DMS153 treated with DMSO at 0.1 percent for 48 hours (cell line): ENCODE measurements around the gene BTF3.

Experiments
- DNase-seq: peaks from one replicate; lab custom pipeline; 2025; ENCODE audit not compliant: unreplicated experiment; lab: John Stamatoyannopoulos, UW

The BTF3 gene

DNA sequence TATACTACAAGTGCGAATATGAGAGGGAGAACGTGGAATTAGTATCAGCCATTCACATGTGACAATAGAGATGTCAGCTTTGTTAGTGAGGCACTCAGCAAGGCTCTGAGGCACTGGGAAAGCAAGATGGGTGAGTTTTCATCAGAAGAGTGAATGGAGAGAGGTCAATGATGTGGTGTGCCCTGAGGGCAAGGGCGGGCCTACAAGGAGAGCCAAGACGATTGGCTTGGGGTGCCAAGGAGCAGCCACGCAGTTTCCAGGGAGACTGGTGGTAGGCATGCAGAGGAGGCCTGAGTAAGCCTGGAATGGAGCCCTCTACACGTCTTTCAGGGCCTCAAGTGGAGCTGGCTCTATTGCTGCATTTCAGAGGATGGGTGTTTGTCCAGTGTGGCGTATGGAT lies 24.7 kb downstream of the BTF3 start:
- DNase-seq = no peak

DNA sequence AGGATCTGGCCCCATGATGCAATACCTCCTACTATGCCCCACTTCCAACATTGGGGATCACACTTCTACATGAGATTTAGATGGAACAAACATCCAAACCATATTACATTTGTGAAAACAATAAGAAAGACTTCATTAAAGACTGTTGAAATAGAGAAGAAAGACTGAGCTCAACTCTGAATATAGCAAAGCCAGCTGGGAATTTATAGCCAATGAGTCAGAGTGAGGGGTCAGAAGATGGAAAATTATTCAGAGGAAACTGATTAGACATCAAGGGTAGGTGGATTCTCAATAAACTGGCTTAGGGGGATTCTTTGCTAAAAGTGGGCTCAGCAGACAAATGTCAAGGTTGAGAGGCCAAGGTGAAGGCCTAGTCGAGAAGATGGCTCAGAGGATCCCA lies 25.6 kb downstream of the BTF3 start:
- no peak for DNase-seq

DNA sequence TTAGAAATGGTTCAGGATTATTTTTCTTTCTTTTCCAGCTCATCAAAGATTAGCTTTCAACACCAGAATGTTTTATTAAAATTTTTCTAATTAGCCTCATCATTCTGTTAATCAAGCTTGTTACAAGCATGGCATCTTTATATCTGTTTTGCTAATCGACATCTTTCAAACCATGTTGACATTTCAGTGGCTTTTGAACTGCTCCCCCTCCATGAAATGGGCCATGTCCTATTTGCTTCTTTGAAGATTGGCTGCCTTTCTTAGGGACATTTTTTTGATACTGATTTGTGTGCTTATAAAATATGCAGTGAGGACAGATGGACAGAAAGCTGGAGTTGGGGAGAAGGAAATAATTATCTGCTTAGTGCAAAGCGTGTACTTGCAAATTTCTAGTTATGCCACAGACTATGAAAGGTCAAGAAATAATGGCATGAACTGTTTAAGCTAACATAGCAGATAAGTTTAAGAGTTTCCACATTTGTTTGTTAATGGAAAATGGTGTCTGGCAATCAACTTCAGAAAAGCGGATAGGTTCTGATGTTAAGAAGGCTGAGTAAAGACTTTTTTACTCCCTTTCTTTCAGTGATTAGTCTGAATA lies 27.5 kb downstream of the BTF3 start:
- DNase-seq = no peak

DNA sequence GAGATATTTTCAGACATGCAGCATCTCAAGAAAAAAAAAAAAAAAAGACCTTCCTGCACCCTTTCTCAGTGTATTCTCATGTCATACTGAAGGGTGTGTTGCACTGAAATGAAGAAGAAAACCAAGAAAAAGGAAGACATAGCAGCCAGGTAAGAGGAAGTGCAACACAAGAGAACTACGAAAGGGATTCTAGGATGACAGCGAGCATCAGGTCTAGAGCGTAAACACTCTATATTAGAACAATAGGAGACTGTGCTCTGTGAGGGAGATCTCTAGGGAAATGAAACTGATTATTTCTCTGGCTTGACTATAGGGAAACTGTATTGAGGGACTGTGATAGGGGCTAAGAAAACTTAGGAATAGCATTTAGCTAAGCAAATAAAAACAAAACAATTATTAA lies 30.0 kb downstream of the BTF3 start:
- DNase-seq = peak; percentile 2

DNA sequence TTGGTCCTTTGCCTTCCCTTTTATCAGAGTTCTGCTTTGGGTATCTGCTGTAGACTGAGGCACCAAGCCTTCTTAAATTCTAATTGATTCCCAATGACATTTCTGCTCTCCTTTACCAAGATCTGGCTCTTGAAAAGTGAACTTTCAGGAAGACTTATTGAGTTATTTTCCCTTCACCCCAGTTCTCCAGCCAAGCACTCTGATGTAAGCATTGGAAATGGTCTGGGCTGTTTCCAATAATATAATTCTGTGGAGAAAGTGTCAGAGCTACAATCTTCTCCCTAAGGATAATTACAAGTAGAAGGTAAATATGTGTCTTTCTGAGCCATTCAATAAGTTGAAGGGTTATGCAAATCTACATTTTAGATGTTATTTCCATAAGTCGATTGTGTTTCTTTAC lies 30.8 kb downstream of the BTF3 start:
- no peak for DNase-seq

DNA sequence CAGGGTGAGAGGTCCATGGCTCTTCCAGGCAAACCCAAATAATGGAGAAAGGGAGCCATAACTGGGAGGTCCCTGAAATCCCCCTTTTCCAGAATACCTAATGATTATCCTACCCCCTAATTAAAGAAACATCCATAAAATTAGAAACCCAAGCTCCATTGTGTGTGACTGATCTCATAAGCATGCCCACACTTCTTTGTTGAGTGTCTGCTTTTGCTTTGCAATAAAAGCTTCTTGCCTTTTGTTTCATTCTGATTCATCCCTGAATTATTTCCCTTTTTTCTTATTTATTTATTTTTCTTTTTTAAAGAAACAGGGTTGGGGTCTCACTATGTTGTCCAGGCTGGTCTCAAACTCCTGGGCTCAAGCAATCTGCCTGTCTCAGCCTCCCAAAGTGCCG lies 33.1 kb downstream of the BTF3 start:
- DNase-seq = no peak

DNA sequence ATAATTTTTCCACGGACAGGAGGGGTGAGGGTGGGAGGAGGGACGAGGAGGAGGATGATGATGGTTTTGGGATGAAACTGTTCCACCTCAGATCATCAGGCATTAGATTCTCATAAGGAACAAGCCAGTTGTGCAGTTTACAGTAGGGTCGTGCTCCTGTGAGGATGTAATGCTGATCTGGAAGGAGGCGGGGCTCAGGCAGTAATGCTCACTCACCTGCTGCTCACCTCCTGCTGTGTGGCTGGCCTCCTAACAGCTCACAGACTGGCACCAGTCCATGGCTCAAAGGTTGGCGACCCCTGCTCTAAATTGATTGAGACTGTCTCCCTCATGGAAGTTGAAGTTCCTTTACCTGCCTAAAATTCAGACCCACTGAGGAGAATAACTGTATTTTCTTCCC lies 34.0 kb downstream of the BTF3 start:
- no peak for DNase-seq

DNA sequence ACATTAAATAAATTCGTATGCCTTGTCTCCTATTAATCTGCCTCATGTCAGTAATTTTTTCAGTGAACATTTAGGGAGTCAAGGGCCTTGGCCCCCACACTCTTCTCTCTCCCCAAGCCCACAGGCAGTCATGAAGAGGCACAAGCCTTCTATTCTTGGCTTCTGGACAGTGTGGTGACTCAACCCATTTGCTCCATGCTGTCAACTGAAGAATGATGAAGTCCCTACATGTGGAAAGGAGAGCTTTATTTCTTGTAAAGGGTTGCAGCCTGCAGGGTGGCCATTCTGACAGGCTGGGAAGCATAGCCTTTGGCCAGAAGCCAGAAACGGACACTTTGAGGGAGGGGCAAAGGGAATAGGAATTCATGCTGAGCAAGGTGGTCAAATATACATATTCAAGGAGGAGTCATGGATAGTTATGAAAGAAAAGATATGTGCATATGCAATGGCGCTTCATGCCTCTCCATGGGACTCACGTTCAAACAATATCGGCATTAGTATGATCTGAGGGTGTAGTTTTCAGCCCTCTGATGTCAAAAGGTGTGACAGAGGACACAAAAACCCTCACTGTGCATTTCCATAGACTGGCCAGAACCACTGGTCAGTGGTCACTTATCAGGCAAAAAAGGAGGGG lies 35.9 kb downstream of the BTF3 start:
- no peak for DNase-seq

DNA sequence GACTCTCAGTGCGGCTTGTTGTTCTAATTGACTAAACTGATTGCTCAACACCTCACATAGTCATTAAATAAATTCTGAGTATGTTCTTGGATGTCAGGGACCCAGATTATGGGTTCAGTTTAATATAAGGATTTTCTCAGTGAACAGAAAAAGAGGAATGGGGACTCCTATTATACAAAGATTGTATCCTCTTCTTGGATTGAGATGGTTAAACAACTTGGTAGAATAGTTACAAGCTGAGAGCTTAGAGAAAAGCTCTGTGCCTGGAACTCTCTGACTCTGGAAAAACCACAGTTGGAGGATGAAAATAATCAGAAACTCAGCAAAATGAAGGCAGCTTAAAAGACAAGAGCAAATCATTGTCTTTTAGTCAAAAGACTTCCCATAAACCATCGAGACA lies 36.7 kb downstream of the BTF3 start:
- no peak for DNase-seq

DNA sequence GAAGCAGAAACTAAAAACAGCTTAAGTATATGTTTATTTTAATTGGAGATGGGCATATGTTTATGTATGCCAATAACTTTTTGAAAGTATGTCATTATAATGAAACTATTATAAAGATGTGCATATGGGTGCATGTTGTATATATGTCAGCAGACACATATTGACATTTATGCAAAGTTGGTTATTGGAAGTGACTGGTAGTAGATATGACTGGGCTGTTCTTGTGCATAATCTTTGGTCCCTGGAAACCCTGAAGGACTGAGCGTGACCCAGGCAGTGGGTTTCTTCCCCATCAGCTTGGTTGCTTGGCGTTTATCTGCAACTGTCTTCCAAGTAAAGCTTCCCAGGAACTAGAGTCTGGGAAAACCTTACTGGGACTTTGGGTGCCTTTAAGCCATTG lies 41.5 kb downstream of the BTF3 start:
- DNase-seq = no peak

DNA sequence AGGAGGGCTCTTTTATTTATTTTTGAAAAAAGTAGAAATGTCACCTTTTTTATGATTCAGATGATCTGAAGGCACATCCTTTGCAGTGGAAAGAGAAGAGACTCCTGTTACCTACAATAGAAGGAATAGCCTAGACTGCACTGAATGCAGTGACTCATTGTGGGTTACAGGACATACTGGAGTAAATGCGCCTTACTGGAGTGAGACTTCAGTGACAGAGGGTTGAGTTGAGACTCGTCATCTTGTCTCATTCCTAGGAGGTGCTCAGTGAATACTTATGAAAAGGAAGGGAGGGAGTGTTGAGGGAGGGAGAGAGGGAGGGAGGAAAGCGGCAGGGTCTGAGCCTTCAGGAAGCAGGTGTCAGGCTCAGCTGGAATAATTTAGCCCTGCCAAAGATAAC lies 42.0 kb downstream of the BTF3 start:
- no peak for DNase-seq

DNA sequence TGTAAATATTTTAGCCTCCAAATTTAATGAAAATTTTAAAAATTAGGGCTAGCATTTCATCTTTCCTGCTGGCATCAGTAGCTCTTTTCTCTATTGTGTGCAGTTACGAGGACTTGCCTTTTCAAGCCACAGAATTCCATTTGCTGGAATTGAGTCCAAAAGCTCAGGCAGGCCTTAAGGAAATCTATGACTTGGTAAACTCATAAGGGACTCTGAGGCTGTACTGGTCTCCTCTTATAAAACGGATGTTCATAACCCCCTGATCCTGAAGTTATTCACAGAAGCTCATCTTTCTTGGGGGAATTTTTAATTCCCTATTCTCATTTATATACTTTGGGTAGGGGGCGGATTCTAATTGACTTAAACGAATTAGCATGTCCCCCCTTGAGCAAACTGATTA lies 43.8 kb downstream of the BTF3 start:
- DNase-seq = no peak

DNA sequence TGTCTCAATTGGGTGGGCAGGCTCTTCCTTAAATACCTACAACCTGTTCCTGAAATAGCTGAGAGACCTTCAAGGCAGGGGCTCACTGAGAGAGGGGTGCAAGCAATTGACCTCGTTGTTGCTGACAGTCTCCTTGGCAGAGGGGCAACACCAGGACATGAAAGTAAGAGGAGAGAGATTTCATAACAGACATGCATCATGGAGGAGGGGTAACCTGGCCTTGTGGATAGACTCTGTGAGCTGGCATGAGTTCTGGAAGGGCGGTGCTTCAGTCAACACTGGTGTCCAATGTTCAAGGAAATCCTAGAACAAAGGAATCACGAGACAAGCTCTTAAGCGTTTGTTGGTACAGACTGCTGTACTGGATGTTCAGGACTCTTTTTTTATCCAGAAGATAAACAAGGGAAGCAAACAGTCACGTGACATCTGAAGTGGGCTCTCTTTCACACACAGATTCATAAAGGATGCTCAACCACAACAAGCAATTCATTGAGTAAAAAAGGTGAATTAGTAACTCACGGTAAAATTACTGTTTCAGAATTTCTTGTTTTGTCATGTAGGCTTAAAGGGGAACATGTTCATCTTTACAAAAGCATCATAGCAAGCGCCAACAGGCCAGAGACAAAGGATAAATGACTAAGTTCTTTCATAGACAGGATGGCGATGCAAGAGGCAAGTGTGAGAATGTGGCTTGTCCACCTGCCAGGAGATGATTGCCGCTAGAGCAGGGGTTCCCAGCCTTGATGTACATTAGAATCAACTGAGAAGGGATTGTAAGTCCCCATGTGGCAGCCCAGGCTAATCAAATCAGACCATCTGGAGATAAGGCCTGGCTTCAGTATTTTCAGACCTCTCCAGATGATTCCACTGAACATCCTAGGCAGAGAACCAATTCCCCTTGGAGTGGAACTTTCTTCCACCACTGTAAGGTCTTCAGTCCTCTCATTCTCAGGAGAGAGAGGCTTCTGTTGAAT lies 46.5 kb downstream of the BTF3 start:
- DNase-seq = peak; percentile 88

DNA sequence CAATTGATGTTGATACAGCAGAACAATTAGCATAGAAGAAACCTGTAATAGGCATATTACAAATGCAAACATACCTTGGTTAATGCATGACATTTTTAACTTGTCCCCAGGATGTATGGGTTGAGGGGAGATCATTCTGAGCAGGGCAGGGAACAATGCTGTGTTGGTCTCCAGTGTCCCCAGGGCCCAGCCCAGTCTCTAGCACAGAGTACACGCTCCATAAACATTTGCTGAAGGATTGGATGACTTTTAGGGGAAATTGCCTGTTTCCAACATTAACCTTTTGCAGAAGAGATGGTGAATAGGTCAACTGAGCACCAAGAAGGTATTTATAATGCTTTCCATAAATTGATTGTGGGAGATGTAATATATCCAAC lies 47.1 kb downstream of the BTF3 start:
- no peak for DNase-seq

DNA sequence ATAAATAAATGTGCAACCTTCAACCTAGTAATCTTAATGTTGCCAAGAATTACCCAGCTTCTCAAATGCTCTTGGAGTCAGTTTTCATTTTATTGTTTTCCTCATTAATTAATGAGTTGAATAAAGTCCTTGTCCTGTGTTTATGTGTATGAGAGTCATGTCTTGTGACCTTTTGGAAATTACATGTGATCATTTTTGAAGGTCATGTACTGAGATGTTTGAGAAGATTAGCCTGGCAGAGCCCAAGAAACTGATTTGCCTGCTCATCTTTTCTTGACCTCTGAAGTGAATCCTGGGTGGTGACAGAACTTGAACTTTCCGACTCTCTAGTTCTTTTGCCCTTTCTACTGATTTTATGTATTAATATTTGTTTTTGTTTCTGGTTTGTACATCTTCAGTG lies 51.8 kb downstream of the BTF3 start:
- no peak for DNase-seq

DNA sequence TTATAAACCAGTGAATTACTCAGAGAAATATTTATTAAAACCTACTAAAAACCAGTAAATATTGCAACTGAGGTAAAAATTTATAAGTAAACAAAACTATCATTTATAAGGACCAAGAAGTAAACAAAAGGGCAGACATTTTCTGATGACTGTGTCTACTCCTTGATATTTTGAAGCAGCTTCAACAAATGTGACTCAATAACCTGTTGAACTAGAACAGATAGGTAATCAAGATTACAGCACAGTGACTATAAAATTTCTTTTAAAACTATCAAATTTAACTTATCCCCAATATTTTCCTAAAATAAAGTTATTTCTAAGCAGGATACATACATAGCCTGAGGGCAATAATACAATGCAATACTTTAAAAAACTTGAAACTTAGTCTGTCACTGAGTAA lies 54.4 kb downstream of the BTF3 start:
- no peak for DNase-seq
